Pancreas (tissue), 10 donors: ENCODE results near the gene ZNF17. TPM values are rescaled to one million over a fixed set of nuclear protein-coding genes. Genes with fewer than 3 reads are reported as not detected.

Experiments
- ATAC-seq, 4 donors: fragments of 200-7000 bp; cut with Tn5 transposase; one replicate each; pipeline versions ENCODE4 v1.8.0 to v1.9.1; 2020; ENCODE audit warnings: mild to moderate bottlenecking in 4 of 4, moderate library complexity in 4 of 4
- DNase-seq, 6 donors: peaks; one replicate each; pipeline ENCODE4 v3.0.0-alpha.2; 2020
- FAIRE-seq: peaks from 2 replicates; lab custom pipeline; 2012; peaks lifted over from hg19 to GRCh38; lab: Jason Lieb, UNC
- H3K27ac ChIP-seq, 4 donors: fragments of 200-600 bp; sonication (generic); 1 replicate in 3 of 4; 2 replicates in 1 of 4; pipeline versions ENCODE4 v1.5.0 to v1.8.0; 2020
- H3K27me3 ChIP-seq, 4 donors: fragments of 200-600 bp; one replicate each; pipeline ENCODE4 v1.8.0; 2021
- H3K36me3 ChIP-seq, 3 donors: fragments of 200-600 bp; sonication (generic) in 1 of 3; one replicate each; pipeline versions ENCODE4 v1.5.0 to v1.8.0; 2020 to 2021
- H3K4me1 ChIP-seq, 3 donors: fragments of 200-600 bp; one replicate each; pipeline ENCODE4 v1.8.0; 2021
- H3K4me3 ChIP-seq, 4 donors: fragments of 200-600 bp; sonication (generic) in 2 of 4; one replicate each; pipeline versions ENCODE4 v1.5.0 to v1.8.0; 2020 to 2021
- H3K9me3 ChIP-seq, 4 donors: fragments of 200-600 bp; one replicate each; pipeline ENCODE4 v1.8.0; 2021
- CTCF ChIP-seq, 4 donors: fragments of 200-600 bp; sonication (generic) in 3 of 4; IDR thresholded peaks; one replicate each; pipeline versions ENCODE4 v1.5.0 to v1.8.0; 2021; ENCODE audit warnings: antibody characterized with exemption in 4 of 4
- WGBS, 2 donors: extraction: QIAGEN DNeasy Blood & Tissue Kit; methylation state at CpG; one replicate each; pipeline ENCODE4 v1.1.7; 2013; 5-methylcytosine and 5-hydroxymethylcytosine counted together
- intact Hi-C, 3 donors: fragments of 100-400 bp; cut with DNase I; formaldehyde crosslinking; loops; one replicate each; pipeline versions ENCODE4 v1.11.1 to v1.14.2; 2022
- polyA plus RNA-seq, 2 donors: library from polyadenylated mRNA; stranded (reverse); fragments of 200-250 nt; gene quantifications; one replicate each; pipeline ENCODE4 v1.2.3, GENCODE V29; 2013
- total RNA-seq, 6 donors: library from RNA; stranded (reverse); fragmentation: NEBNext Ultra II Directional in 4 of 6; extraction: Animal tissue kit (Norgen Biotek cat#: 25700) in 4 of 6; gene quantifications; one replicate each; pipeline versions ENCODE4 v1.2.1 to v1.2.4, GENCODE V29; 2021 to 2023
- donor health status: healthy with polysubstance abuse.
- donor health status: DM: no; HTN: no; CAD: no; lungs with moderate emphysema.
- donor health status: DM: no; HTN: no; CAD: no.
- donor health status: control.
- donor health status: control.
- donor health status: Bipolar disorder and iron deficiency.
- donor health status: DM: yes; HTN: yes; CAD: no.
- donor health status: DM: no; HTN: no; CAD: no.
- donor health status: DM: no; HTN: no; CAD: no.
- donor health status: DM: yes; HTN: yes; CAD: no.

The ZNF17 gene
- total and polyA plus RNA-seq, 8 donors = 2.3 to 6.8 (median 4.3) TPM

- no peaks in the 10 kb centered on the region for H3K9me3 ChIP-seq
- no peak for FAIRE-seq
- TF ChIP-seq CTCF (IDR thresholded peaks at IDR 0.05) = no peak
- no peak overlapping the region for H3K27ac ChIP-seq
- no peak overlapping the region for H3K4me3 ChIP-seq
- H3K36me3 ChIP-seq = peaks cover 0 to 13% (median 0%) of the 10 kb centered on the region in 3 donors
- ATAC-seq = no peak
- no peak for DNase-seq
- intact Hi-C loops = no loop called here
- no peaks in the 10 kb centered on the region for H3K4me1 ChIP-seq
- H3K27me3 ChIP-seq = no peaks in the 10 kb centered on the region
Measured at GRCh38 chr19:57380923-57381322, 30.0 kb upstream of the ZNF17 start.

- WGBS, 2 donors = 62 to 74% methylated on average over 7 of the region's 7 CpGs
Measured at GRCh38 chr19:57382806-57383488, 28.0 kb upstream of the ZNF17 start.

GRCh38 chr19:57389194-57389729 is 21.7 kb upstream of the ZNF17 start:
- Histone ChIP-seq H3K4me3 (peak overlapping the region; percentile 57 to 91 (median 85)), H3K27ac (peak overlapping the region; percentile 56 to 84 (median 75)), H3K9me3 (no peaks in the 10 kb centered on the region), H3K27me3 (no peaks in the 10 kb centered on the region), H3K36me3 (no peaks in the 10 kb centered on the region), H3K4me1 (peaks cover 0 to 6% (median 5%) of the 10 kb centered on the region in 3 donors)
- ATAC-seq (no peak), DNase-seq (no peak), FAIRE-seq (peak; percentile 97)
- 55 to 56% methylated on average over 11 of the region's 11 CpGs for WGBS, 2 donors
- no peak for TF ChIP-seq CTCF (IDR thresholded peaks at IDR 0.05)
- intact Hi-C loops = no loop called here

More at GRCh38 chr19:57382806-57383488, 28.0 kb upstream of the ZNF17 start:
- DNase-seq (no peak), FAIRE-seq (no peak), ATAC-seq (no peak)
- TF ChIP-seq CTCF (IDR thresholded peaks at IDR 0.05) = no peak
- no peaks in the 10 kb centered on the region for H3K9me3 ChIP-seq
- no peak overlapping the region for H3K27ac ChIP-seq
- peaks cover 0 to under 1% (median 0%) of the 10 kb centered on the region in 3 donors for H3K36me3 ChIP-seq
- H3K4me3 ChIP-seq = no peak overlapping the region
- no peaks in the 10 kb centered on the region for H3K27me3 ChIP-seq
- H3K4me1 ChIP-seq = no peaks in the 10 kb centered on the region
- intact Hi-C loops = no loop called here

- WGBS, 2 donors = 1% methylated on average over 50 of the region's 50 CpGs
- Histone ChIP-seq H3K36me3 (no peaks in the 10 kb centered on the region), H3K4me3 (peak within 1 kb of the TSS; percentile 57 to 91 (median 85)), H3K27ac (peak within 1 kb of the TSS; percentile 56 to 84 (median 75)), H3K4me1 (peaks cover 0 to 6% (median 5%) of the 10 kb centered on the region in 3 donors), H3K9me3 (no peaks in the 10 kb centered on the region), H3K27me3 (no peaks in the 10 kb centered on the region)
- peak; percentile 89 to 96 (median 91) for DNase-seq
- FAIRE-seq = no peak
- TF ChIP-seq CTCF (IDR thresholded peaks at IDR 0.05) = no peak
- peak; percentile 99 to 100 (median 100) for ATAC-seq
- intact Hi-C loops = no loop called here
Measured at GRCh38 chr19:57389730-57390598, 21.0 kb upstream of the ZNF17 start, which contains the start of gene ZNF548. ZNF548 (plus strand) TSS chr19:57389854; CDS start chr19:57390100, 246 bp downstream.
